ENCODE results near the gene ALDH1A3.

The ALDH1A3 gene

GRCh38 chr15:100901702-100902435 is 22.2 kb downstream of the ALDH1A3 start:
- H3K27ac ChIP-seq = no peak overlapping the region
- H3K4me1 ChIP-seq (ENCODE audit: low read depth, poor library complexity, severe bottlenecking) = no peaks in the 10 kb centered on the region
- no peaks in the 10 kb centered on the region for H3K36me3 ChIP-seq (ENCODE audit: insufficient read depth)
- no peak overlapping the region for H2AFZ ChIP-seq (ENCODE audit: low read depth)
- H3K9ac ChIP-seq = no peak overlapping the region
- H3K4me2 ChIP-seq = no peak overlapping the region
- no peaks in the 10 kb centered on the region for H3K27me3 ChIP-seq (ENCODE audit: insufficient read depth, low read depth)
- H3K79me2 ChIP-seq (ENCODE audit: insufficient read depth, low read depth) = no peaks in the 10 kb centered on the region
- no peaks in the 10 kb centered on the region for H4K20me1 ChIP-seq (ENCODE audit: insufficient read depth)
- TF ChIP-seq CTCF (conservative IDR thresholded peaks at IDR 0.05; ENCODE audit: low read depth, low read length) = no peak
- H3K4me3 ChIP-seq (IDR thresholded peaks at IDR 0.05; ENCODE audit: insufficient read depth, low read depth, low read length) = no peak overlapping the region

DNA sequence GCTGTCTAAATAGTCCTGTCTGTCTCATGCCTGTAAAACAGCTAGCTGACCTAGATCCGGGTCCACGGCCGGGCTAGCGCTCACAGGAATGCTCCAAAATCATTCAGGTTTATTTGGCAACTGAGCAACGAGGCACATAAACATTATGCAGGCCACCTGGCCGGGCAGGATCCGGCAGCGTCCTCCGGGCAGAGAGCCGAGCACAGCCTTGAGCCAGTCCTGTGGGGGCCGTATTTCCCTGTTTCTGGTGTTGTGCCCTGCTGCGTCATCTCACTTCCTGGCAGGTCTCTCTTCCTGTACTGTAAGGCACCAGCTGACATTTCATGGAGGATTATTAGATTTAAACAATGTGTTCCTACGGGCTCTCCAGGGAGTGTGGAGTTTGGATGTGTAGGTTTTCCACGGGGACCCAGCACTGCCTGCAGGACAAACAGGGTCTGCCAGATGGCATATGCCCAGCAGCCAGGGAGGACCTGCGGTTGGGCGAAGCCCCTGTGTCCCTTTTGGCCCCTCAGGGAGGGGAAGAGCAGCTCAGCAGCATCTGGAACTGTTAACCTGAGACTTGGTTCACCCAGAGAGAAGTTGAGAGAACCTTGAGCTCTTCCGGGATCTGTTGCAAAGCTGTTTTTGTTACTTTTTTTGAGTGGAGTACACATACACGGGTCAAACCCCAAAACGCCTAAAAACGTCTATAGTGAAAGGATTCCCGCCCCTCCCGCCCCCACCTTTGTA is 23.0 kb downstream of the ALDH1A3 start:
- H3K27ac ChIP-seq = no peak overlapping the region

DNA sequence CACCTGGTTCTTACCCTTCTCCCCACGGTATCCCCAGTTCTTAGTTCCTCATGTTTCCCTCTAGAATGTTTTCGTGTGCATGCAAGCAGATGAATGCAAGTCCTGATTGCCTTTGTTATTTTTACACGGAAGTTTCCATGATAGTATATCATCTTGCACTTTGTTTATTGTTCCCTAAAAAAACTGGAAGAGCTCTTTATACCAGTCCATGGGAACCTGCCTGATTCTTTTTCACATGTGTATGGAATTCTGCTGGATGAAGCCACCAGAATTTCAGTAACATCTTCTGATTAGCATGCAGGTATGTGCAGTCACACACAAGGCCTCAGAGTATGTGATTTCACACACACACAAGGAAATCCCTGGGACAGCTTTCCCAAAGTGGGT is 23.5 kb downstream of the ALDH1A3 start:
- Histone ChIP-seq H3K9ac (no peak overlapping the region), H4K20me1 (ENCODE audit: insufficient read depth) (no peaks in the 10 kb centered on the region), H3K36me3 (ENCODE audit: insufficient read depth) (no peaks in the 10 kb centered on the region), H3K79me2 (ENCODE audit: insufficient read depth, low read depth) (no peaks in the 10 kb centered on the region), H3K27ac (no peak overlapping the region), H3K4me1 (ENCODE audit: low read depth, poor library complexity, severe bottlenecking) (no peaks in the 10 kb centered on the region), H3K27me3 (ENCODE audit: insufficient read depth, low read depth) (no peaks in the 10 kb centered on the region), H2AFZ (ENCODE audit: low read depth) (no peak overlapping the region), H3K4me2 (no peak overlapping the region), H3K4me3 (IDR thresholded peaks at IDR 0.05; ENCODE audit: insufficient read depth, low read depth, low read length) (no peak overlapping the region)
- TF ChIP-seq CTCF (conservative IDR thresholded peaks at IDR 0.05; ENCODE audit: low read depth, low read length) = no peak

More for the DNA sequence above, 23.0 kb downstream of the ALDH1A3 start:
- Histone ChIP-seq H4K20me1 (ENCODE audit: insufficient read depth) (no peaks in the 10 kb centered on the region), H3K36me3 (ENCODE audit: insufficient read depth) (no peaks in the 10 kb centered on the region), H3K9ac (no peak overlapping the region), H3K79me2 (ENCODE audit: insufficient read depth, low read depth) (no peaks in the 10 kb centered on the region), H3K27me3 (ENCODE audit: insufficient read depth, low read depth) (no peaks in the 10 kb centered on the region), H2AFZ (ENCODE audit: low read depth) (no peak overlapping the region), H3K4me2 (no peak overlapping the region), H3K4me1 (ENCODE audit: low read depth, poor library complexity, severe bottlenecking) (no peaks in the 10 kb centered on the region), H3K4me3 (IDR thresholded peaks at IDR 0.05; ENCODE audit: insufficient read depth, low read depth, low read length) (no peak overlapping the region)
- TF ChIP-seq CTCF (conservative IDR thresholded peaks at IDR 0.05; ENCODE audit: low read depth, low read length) = no peak

GRCh38 chr15:100905850-100906249 is 26.2 kb downstream of the ALDH1A3 start:
- Histone ChIP-seq H3K4me1 (ENCODE audit: low read depth, poor library complexity, severe bottlenecking) (no peaks in the 10 kb centered on the region), H3K79me2 (ENCODE audit: insufficient read depth, low read depth) (no peaks in the 10 kb centered on the region), H3K27me3 (ENCODE audit: insufficient read depth, low read depth) (no peaks in the 10 kb centered on the region)

More at GRCh38 chr15:100905850-100906249, 26.2 kb downstream of the ALDH1A3 start:
- no peak overlapping the region for H3K4me2 ChIP-seq
- no peaks in the 10 kb centered on the region for H3K36me3 ChIP-seq (ENCODE audit: insufficient read depth)
- H3K4me3 ChIP-seq (IDR thresholded peaks at IDR 0.05; ENCODE audit: insufficient read depth, low read depth, low read length) = no peak overlapping the region
- H2AFZ ChIP-seq (ENCODE audit: low read depth) = no peak overlapping the region
- no peak for TF ChIP-seq CTCF (conservative IDR thresholded peaks at IDR 0.05; ENCODE audit: low read depth, low read length)
- no peaks in the 10 kb centered on the region for H4K20me1 ChIP-seq (ENCODE audit: insufficient read depth)
- no peak overlapping the region for H3K9ac ChIP-seq
- no peak overlapping the region for H3K27ac ChIP-seq

Measured in KMS-11 (cell line).